Upper lobe of left lung (tissue), 6 donors: ENCODE measurements around the gene SGMS1. TPM values are rescaled to one million over a fixed set of nuclear protein-coding genes. Genes with fewer than 3 reads are reported as not detected.

Experiments
- ATAC-seq, 2 donors: fragments of 200-7000 bp; cut with Tn5 transposase; one replicate each; pipeline ENCODE4 v1.9.1; 2022; ENCODE audit warnings: mild to moderate bottlenecking in 2 of 2, moderate library complexity in 2 of 2; ENCODE audit not compliant: low FRiP score in 2 of 2
- DNase-seq, 2 donors: peaks; one replicate each; pipeline ENCODE4 v3.0.0-alpha.2; 2019 to 2020
- H3K27ac ChIP-seq, 4 donors: fragments of 200-600 bp; sonication (generic); one replicate each; pipeline ENCODE4 v1.5.1; 2016 to 2019
- H3K27me3 ChIP-seq, 4 donors: fragments of 200-600 bp; sonication (generic); one replicate each; pipeline ENCODE4 v1.5.1; 2017 to 2019
- H3K36me3 ChIP-seq, 4 donors: fragments of 200-600 bp; sonication (generic); one replicate each; pipeline ENCODE4 v1.5.1; 2016 to 2019
- H3K4me1 ChIP-seq, 4 donors: fragments of 200-600 bp; sonication (generic); one replicate each; pipeline ENCODE4 v1.5.1; 2018 to 2019
- H3K4me3 ChIP-seq, 4 donors: fragments of 200-600 bp; sonication (generic); one replicate each; pipeline ENCODE4 v1.5.1; 2017 to 2019; ENCODE audit warnings: mild to moderate bottlenecking in 2 of 4, moderate library complexity in 1 of 4
- H3K9me3 ChIP-seq, 4 donors: fragments of 200-600 bp; sonication (generic); one replicate each; pipeline ENCODE4 v1.5.1; 2018 to 2019
- CTCF ChIP-seq, 6 experiments: fragments of 450-650 bp in 4 of 6; fragments of 200-600 bp in 2 of 6; sonication (generic) in 2 of 6; IDR thresholded peaks; one replicate each; pipeline ENCODE4 v1.5.1; 2016 to 2019; ENCODE audit warnings: antibody characterized with exemption in 6 of 6
- EP300 ChIP-seq, 4 donors: sonication (generic); formaldehyde crosslinking; IDR thresholded peaks; one replicate each; pipeline ENCODE4 v1.5.1; 2017; ENCODE audit warnings: antibody characterized with exemption in 4 of 4, control low read depth in 2 of 4
- POLR2A ChIP-seq, 4 donors: fragments of 450-650 bp; IDR thresholded peaks; one replicate each; pipeline ENCODE4 v1.5.1; 2016 to 2017; ENCODE audit warnings: antibody characterized with exemption in 4 of 4, mild to moderate bottlenecking in 2 of 4
- POLR2AphosphoS5 ChIP-seq, 2 donors: sonication (generic); formaldehyde crosslinking; IDR thresholded peaks; one replicate each; pipeline ENCODE4 v1.5.1; 2017; ENCODE audit warnings: antibody characterized with exemption in 2 of 2
- WGBS, 2 donors: methylation state at CpG; one replicate each; pipeline ENCODE4 v1.1.5; 2017 to 2018; 5-methylcytosine and 5-hydroxymethylcytosine counted together
- total RNA-seq, 6 donors: library from RNA; depleted of rRNA in 4 of 6; stranded (reverse); fragments of >200 nt in 4 of 6; gene quantifications; one replicate each; pipeline versions ENCODE4 v1.1.0 to v1.2.1, GENCODE V29; 2016 to 2021
- donor health status: DM: no; HTN: no; CAD: no; lungs with moderate emphysema.
- donor health status: DM: no; HTN: yes; CAD: no; lungs with severe emphysema.

Gene SGMS1
- total RNA-seq, 6 donors from 2014 or later: 66.7 to 230 (median 173) TPM

- no peaks in the 10 kb centered on the region for H3K9me3 ChIP-seq
- peak overlapping the region in 3 of 4 donors; percentile 15 to 31 (median 24) for H3K27ac ChIP-seq
- no peak for ATAC-seq
- H3K4me1 ChIP-seq: peaks cover 17 to 32% (median 29%) of the 10 kb centered on the region in 4 donors
- H3K27me3 ChIP-seq: no peaks in the 10 kb centered on the region
- no peaks in the 10 kb centered on the region for H3K36me3 ChIP-seq
- TF ChIP-seq POLR2AphosphoS5 (IDR thresholded peaks at IDR 0.05) (no peak), POLR2A (IDR thresholded peaks at IDR 0.05) (no peak), EP300 (IDR thresholded peaks at IDR 0.05) (no peak), CTCF (IDR thresholded peaks at IDR 0.05) (no peak)
- DNase-seq: no peak
- no peak overlapping the region for H3K4me3 ChIP-seq
- WGBS, 2 donors: 65 to 71% methylated on average over 6 of the region's 6 CpGs
Measured at GRCh38 chr10:50470798-50471582, 152.8 kb downstream of the SGMS1 start.

GRCh38 chr10:50470345-50470744 lies 153.4 kb downstream of the SGMS1 start:
- H3K9me3 ChIP-seq: no peaks in the 10 kb centered on the region
- H3K27ac ChIP-seq: peak overlapping the region in 1 of 4 donors; percentile 24
- no peak overlapping the region for H3K4me3 ChIP-seq
- no peaks in the 10 kb centered on the region for H3K36me3 ChIP-seq
- DNase-seq: no peak
- H3K27me3 ChIP-seq: no peaks in the 10 kb centered on the region
- no peak for TF ChIP-seq CTCF (IDR thresholded peaks at IDR 0.05)
- no peak for TF ChIP-seq POLR2A (IDR thresholded peaks at IDR 0.05)
- no peak for TF ChIP-seq POLR2AphosphoS5 (IDR thresholded peaks at IDR 0.05)
- no peak for TF ChIP-seq EP300 (IDR thresholded peaks at IDR 0.05)
- no peak for ATAC-seq
- H3K4me1 ChIP-seq: peaks cover 17 to 32% (median 29%) of the 10 kb centered on the region in 4 donors

- H3K4me1 ChIP-seq: peaks cover 17 to 32% (median 29%) of the 10 kb centered on the region in 4 donors
- peak overlapping the region in 1 of 4 donors; percentile 24 for H3K27ac ChIP-seq
- H3K4me3 ChIP-seq: no peak overlapping the region
- no peak for DNase-seq
- no peaks in the 10 kb centered on the region for H3K27me3 ChIP-seq
- no peak for TF ChIP-seq CTCF (IDR thresholded peaks at IDR 0.05)
- ATAC-seq: no peak
- H3K9me3 ChIP-seq: no peaks in the 10 kb centered on the region
- H3K36me3 ChIP-seq: no peaks in the 10 kb centered on the region
- 22 to 36% methylated on average over 3 of the region's 3 CpGs for WGBS, 2 donors
Measured at GRCh38 chr10:50469778-50470193, 154.0 kb downstream of the SGMS1 start.

GRCh38 chr10:50469288-50469687 lies 154.5 kb downstream of the SGMS1 start:
- H3K4me1 ChIP-seq: peaks cover 17 to 36% (median 31%) of the 10 kb centered on the region in 4 donors
- TF ChIP-seq POLR2A (IDR thresholded peaks at IDR 0.05) (no peak), CTCF (IDR thresholded peaks at IDR 0.05) (no peak), POLR2AphosphoS5 (IDR thresholded peaks at IDR 0.05) (no peak), EP300 (IDR thresholded peaks at IDR 0.05) (no peak)
- H3K27me3 ChIP-seq: no peaks in the 10 kb centered on the region
- no peak overlapping the region for H3K27ac ChIP-seq
- no peak for ATAC-seq
- no peak overlapping the region for H3K4me3 ChIP-seq
- 86 to 94% methylated on average over 1 of the region's 1 CpG for WGBS, 2 donors
- H3K9me3 ChIP-seq: no peaks in the 10 kb centered on the region
- no peak for DNase-seq
- H3K36me3 ChIP-seq: no peaks in the 10 kb centered on the region

GRCh38 chr10:50467209-50467608 lies 156.5 kb downstream of the SGMS1 start:
- no peaks in the 10 kb centered on the region for H3K9me3 ChIP-seq
- H3K27ac ChIP-seq: no peak overlapping the region
- H3K4me3 ChIP-seq: no peak overlapping the region
- peaks cover 20 to 38% (median 29%) of the 10 kb centered on the region in 4 donors for H3K4me1 ChIP-seq
- 94 to 100% methylated on average over 1 of the region's 1 CpG for WGBS, 2 donors
- ATAC-seq: no peak
- no peaks in the 10 kb centered on the region for H3K36me3 ChIP-seq
- no peak for TF ChIP-seq POLR2A (IDR thresholded peaks at IDR 0.05)
- TF ChIP-seq EP300 (IDR thresholded peaks at IDR 0.05): no peak
- no peak for TF ChIP-seq CTCF (IDR thresholded peaks at IDR 0.05)
- no peak for TF ChIP-seq POLR2AphosphoS5 (IDR thresholded peaks at IDR 0.05)
- no peaks in the 10 kb centered on the region for H3K27me3 ChIP-seq
- no peak for DNase-seq
